NCI-H774 (cell line): ENCODE measurements around the gene POT1.

Experiments used
- DNase-seq: peaks from one replicate; lab custom pipeline; 2025; lab: John Stamatoyannopoulos, UW

The POT1 gene

DNA sequence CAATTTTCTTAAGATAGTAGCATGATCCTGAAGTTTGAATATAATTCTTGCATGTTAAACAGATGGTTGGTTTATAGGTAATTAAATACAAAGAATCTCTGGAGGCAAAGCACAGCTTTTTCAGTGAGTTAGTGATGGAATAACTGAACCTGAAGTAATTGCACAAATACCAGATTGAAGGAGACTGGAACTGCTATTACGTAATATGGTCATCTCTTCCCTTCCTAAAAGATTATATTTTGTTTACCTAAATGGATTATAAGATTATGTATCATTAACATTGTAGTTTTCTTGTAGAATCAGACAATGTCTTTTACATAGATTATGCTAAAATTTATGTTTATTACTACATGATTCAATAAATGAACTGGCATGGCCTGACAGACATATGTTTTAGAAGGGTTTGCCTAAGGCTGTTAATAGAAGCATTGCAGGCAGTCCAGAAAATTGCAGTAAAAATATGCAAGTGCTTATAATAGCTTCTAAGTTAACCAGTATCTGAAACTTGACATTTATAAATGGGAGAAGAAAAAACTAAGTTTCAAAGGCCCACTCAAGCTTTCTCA, 128.2 kb downstream of the POT1 start:
- DNase-seq = no peak

DNA sequence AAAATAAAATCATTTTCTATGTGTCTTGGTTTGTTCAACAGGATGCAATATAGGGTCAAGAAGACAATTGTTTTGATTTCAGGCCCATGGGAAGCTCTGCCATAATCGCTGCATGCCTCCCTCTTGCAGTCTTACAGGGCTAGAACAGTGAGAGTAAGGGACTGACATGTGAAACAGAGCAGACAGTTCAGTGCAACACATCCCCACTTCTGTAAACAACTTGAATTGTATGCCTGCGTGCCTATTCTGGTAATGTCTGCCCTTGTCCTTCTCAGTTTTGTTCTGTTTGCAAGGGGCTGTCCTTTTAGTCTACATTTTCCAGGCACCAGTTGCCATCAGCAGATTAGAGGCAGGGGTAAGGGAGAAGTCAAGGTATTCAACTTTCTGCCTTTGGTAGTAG, 129.2 kb downstream of the POT1 start:
- DNase-seq = no peak

DNA sequence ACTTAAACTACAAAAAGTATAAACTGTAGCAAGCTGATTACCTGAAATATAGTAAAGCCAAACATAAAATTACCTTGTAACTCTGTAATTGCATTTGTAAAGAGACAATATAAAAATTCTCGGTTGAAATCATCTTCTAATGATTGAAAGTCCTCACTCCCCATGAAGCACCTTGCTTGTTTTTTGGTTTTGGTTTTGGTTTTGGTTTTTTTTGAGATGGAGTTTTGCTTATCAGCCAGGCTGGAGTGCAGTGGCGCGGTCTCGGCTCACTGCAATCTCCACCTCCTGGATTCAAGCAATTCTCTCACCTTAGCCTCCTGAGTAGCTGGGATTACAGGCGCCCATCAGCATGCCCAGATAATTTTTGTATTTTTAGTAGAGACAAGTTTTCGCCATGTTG, 130.2 kb downstream of the POT1 start:
- no peak for DNase-seq

- DNase-seq = no peak
Measured at GRCh38 chr7:124796771-124797170, 132.9 kb downstream of the POT1 start.

DNA sequence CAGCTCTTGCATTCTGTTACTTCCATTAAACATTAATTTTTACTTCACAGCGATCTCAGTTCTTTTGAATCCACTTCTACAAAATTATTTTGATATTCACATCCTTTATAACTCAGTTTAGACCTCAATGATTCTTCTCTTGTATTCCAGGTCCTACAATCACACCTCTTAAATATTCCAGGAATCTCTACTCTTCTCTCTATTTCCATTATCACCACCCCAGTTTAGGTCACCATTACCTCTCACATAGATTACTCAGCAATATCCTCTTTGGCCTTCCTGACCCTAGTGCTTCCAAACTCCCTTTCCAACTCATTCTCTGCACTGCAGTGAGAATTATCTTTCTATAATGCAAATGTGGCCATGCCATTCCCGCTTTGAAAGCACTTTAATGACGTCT, 136.9 kb downstream of the POT1 start:
- no peak for DNase-seq

DNA sequence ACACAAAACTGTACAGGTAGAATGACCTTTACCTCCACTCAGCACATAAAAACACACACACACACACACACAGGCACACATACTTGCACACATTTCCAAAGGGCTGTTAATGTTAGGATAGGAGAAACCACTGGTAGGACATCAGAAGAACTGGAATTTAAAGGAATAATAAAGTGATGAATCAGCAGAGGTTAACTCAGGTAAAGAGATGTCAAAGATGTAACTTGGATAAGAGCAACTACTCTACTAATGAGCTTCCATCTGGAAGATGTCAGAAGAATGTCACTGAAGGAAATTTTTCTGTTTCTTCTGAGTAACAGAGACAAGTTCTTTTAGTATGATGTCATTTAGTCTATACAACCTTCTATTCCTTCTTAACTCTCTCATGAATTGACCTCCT, 137.6 kb downstream of the POT1 start:
- no peak for DNase-seq

- DNase-seq = no peak
Measured at GRCh38 chr7:124791426-124791825, 138.2 kb downstream of the POT1 start.

- no peak for DNase-seq
Measured at GRCh38 chr7:124790645-124791044, 139.0 kb downstream of the POT1 start.

DNA sequence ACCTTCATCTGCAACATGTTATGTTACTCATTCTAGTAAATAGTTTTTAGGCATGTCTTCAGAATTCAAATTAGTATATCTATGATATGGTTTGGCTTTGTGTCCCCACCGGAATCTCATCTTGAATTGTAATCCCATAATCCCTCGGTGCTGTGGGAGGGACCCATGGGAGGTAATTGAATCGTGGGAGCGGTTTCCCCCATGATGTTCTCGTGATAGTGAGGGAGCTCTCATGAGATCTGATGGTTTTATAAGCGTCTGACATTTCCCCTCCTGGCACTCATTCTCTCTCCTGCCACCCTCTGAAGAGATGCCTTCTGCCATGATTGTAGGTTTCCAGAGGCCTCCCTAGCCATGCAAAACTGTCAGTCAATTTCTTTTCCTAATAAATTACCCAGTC, 143.6 kb downstream of the POT1 start:
- no peak for DNase-seq

DNA sequence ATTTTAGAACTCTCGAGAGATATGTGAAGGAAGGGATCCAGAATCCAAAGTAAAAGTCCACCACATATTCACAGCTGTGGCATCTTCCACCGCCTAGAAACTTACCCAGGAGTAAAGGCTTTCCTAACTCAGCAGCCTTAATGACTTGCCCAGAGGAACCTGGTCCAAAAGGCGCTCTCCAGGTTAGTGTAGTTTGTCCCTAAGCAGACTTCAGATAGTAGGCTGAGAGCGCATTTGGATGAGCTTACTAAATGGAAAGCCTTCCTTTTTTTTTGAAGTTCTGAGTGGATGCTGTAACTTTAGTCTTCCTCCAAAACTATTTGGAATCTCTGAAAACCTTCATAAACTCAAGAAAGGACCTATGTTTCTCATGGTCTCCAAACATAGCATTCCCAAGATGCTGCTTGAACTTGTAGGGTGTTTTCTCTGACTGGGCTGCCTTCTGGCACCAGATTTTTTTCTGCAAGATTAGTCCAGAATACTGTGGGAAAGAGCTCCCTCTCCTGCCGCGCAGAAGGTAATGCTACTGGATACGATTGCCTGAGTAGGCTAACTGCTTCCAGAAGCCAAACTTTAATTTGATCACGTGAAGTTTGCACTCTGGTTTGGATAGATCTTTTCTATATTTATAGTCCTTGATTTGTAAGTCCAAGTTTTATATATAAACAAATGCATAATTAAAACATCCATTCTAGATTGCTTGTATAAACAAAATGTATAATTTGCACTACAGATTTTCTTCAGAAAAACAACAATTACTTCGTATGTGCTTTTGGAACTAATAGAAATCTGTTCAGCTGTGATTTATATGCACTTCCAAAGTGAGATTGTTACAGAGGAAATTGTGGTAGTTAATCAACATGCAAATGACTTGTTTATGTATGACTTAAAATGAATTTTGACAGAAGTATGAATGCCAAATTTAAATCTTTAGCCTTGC, 144.5 kb downstream of the POT1 start:
- DNase-seq = peak; percentile 30

GRCh38 chr7:124783271-124783670, 146.4 kb downstream of the POT1 start:
- no peak for DNase-seq

DNA sequence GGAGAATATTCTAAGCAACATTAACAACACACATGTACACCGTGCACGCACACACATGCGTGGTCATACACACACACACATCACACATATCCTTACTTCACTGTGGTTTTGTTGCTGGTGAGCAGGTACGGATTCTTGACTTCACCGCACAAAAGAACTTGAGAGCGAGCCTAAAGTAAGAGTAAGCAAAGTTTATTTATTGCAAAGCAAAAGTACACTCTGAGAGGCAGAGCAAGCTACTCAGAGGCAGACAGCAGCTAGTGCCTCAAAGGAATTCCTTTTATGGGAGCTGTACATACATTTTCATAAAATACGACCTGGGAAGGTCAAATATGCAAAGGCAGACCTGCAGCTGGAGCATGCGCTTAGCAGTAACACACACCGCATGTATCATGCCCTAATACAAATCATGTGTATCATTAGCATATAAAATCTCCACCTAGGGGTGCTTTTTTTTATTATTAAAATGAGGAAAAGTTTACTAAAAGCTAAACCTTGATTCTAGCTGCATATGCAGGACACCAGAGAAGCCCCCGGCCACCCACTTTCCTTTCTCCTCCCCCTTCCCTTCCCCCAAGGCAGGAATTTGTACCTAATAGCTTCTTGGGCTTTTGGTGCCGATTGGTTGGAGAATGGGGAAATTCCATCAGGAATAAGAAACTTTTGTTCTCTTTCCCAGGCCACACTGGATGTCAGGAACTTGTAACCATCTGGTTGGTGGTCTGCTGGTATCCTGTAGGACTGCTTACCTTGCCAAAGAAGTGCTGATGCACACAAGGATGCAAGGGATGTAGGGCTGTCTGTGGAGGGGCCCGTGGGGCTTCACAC, 147.5 kb downstream of the POT1 start:
- DNase-seq = no peak

- DNase-seq = no peak
Measured at GRCh38 chr7:124781418-124781817, 148.2 kb downstream of the POT1 start.

- no peak for DNase-seq
Measured at GRCh38 chr7:124780608-124781007, 149.0 kb downstream of the POT1 start.

DNA sequence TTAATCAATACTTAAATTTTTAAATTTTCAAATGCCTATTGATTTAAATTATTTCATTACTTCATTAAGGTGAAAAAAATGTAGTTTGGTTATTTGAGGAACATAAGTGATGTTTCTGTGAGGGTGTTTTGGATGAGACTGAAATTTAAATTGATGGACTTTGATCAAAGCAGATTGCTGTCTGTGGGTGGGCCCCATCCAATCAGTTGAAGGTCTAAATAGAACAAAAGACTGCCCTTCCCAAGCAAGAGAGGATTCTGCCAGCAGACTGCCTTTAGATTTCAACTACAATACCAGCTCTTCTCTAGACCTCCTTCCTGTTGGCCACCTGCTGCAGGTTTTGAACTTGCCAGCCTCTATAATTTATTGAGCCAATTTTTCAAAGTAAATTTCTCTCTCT, 149.6 kb downstream of the POT1 start:
- DNase-seq = no peak

DNA sequence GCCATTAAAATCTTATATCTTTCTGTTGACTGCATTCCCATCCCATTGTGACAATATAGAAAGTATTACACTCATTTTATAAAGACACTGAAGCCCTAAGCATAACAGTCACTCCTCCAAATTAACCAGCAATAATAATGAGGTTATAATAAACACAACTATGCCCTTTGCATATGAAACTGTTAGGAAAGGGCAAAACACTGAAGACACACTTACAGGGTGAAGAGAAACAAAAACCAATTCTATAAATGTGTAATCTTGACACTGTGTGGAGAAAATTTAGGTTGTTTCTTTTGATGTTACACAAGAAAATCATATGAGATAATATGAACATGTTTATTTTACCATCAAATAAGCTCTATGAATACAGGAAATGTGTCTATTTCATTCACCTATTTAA, 150.0 kb downstream of the POT1 start:
- DNase-seq = no peak

DNA sequence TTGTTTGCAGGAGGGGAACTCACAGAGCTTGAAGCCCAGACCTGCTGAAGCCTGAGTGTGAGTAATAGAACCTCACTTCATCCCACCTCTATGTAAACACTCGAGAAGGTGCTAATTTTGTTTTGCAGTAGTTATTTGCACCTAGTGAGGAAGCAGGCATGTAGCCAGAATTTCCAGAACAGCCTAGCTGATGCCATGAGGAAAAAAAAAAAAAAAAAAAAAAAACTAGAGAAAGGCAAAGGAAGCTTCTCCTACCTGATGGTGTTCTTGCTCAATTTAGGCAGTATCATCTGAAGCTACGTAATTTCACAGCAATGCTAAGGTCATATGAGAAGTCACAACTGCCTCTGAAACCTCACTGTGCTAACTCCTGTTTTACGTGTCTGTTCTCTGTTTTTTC, 150.4 kb downstream of the POT1 start:
- peak; percentile 63 for DNase-seq

GRCh38 chr7:124777268-124777667, 152.4 kb downstream of the POT1 start:
- DNase-seq = no peak

GRCh38 chr7:124776153-124776552, 153.5 kb downstream of the POT1 start:
- DNase-seq = no peak

GRCh38 chr7:124775422-124775821, 154.2 kb downstream of the POT1 start:
- no peak for DNase-seq

DNA sequence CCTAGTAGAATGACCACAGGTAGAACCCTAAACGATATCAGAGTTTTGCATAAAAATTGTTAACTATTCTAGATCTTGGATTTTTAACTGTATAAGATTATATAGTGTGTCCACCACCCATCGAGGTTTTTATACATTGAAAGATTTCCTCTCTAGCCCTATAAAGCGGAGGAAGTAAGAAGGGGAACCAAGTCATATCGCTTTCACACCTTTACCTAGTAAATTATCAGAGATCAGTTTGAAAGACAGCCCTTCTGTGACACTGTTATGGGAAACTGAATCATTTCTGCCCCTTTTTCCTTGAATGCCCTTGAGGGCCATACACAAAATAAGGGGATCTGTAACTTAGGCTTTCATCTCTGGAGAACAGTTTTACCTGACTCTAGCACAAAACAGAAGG, 155.7 kb downstream of the POT1 start:
- no peak for DNase-seq

DNA sequence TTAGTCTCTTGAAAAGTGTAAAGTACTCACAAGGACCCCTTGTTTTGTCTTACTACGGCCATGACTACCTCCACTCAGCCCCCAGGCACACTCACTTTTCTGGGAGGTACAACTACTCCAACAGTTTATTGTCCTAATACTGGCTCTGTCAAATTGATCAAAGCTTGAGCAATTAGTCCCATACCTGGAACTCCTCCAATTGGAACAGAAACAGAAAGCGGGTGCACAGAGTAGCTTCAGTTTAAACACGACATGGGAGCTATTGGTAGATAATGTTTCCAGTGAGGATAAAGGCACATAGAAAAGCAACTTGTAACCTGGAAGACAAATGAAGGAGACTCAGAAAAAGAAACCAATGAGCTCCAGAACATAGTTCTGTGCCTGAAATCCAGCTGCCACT, 156.3 kb downstream of the POT1 start:
- no peak for DNase-seq
